Measurements from ENCODE around the gene PABPC1L2B.
"Not testable (repeated sequence)": the region's sequence is repeated elsewhere in the genome, so short reads cannot be mapped to it uniquely, and the experiment has no call there.

The PABPC1L2B gene

DNA sequence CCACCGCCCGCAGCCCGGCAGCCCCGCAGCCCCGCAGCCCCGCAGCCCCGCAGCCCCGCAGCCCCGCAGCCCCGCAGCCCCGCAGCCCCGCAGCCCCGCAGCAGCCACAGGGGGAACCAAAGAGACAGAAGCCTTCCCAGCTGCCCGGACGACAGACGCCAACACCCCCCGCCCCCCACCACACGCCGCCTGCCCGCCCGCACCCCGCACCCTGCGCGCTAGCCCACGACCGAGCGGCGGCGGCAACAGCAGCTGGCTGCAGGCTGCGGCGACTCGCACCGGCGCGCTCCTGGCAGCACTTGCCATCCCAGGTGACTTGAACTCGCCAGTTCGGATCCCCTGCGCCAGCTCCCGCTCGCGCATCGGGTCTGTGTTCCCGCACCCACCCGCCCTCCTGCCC, at the start of gene PABPC1L2B:
Gene PABPC1L2B (plus strand): TSS at position 207 of the 400 bp plus-strand sequence. CDS start 704 bp downstream, outside the sequence.
- not testable (repeated sequence) for H3K4me3 ChIP-seq (ENCODE audit: low read depth, low read length); DNase-seq (ENCODE audit: low read depth)

DNA sequence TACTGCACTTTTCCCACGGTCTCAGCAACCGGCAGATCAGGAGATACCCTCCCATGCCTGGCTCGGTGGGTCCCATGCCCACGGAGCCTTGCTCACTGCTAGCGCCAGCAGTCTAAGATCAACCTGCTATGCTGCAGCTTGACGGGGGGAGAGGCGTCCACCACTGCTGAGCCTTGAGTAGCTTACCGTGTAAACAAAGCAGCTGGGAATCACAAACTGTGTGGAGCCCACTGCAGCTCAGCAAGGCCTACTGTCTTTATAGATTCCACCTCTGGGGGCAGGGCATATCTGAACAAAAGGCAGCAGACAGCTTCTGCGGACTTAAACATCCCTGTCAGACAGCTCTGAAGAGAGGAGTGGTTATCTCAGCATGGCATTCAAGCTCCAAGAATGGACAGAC, 42.8 kb upstream of the PABPC1L2B start:
- H3K4me3 ChIP-seq (ENCODE audit: low read depth, low read length); DNase-seq (ENCODE audit: low read depth): not testable (repeated sequence)

DNA sequence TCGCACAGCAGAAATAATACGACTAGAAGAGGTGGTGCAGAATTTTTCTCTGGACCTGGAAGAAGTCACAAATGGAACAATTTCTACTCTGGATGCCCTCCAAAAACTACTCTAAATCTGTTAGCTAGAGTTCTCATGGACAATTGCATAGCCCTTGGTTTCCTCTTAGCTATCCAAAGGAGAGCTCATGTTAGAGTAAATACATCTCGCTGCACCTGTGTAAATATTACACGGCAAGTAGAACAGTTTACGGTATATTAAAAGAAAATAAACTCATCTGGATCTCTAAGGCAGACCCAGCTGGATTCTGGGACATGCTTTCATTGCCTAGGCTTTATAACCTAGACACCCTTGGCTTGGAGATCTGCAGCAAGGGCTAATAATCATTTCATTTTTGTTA, 30.9 kb upstream of the PABPC1L2B start:
- DNase-seq (ENCODE audit: low read depth) = not testable (repeated sequence)

DNA sequence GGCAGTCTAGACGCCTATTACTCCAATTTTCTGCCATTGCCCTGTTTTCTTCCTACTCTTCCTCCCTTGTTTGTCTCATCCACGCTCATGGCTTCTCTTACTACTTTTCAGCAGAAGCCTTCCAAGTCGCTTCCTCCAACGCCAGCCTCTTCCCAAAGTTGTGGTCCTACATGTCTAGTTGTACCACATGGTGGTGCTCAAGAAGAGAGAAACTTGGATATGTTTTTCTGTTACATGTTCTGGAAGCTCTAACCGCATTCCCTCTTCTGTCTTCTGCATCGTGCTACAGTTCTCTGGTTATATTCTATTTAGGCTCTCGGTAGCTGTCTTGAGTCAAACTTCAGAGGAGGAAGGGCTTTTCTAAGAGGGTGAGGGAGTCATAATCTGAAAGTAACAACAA, 27.9 kb upstream of the PABPC1L2B start:
- not testable (repeated sequence) for H3K4me3 ChIP-seq (ENCODE audit: low read depth, low read length); DNase-seq (ENCODE audit: low read depth)

More for the DNA sequence above, 30.9 kb upstream of the PABPC1L2B start:
- not testable (repeated sequence) for H3K4me3 ChIP-seq (ENCODE audit: low read depth, low read length)

DNA sequence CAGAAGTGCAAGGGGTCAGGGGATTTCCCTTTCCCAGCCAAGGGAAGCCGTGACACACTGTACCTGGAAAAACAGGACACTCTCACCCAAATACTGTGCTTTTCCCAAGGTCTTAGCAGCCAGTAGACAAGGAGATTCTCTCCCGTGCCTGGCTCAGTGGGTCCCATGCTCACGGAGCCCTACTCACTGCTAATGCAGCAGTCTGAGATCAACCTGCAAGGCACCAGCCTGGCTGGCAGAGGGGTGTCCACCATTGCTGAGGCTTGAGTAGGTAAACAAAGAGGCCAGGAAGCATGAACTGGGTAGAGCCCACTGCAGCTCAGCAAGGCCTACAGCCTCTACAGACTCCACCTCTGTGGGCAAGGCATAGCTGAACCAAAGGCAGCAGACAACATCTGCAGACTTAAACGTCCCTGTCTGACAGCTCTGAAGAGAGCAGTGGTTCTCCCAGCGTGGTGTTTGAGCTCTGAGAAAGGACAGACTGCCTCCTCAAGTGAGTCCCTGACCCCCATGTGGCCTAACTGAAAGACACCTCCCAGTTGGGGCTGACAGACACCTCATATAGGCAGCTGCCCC, 21.8 kb upstream of the PABPC1L2B start:
- H3K4me3 ChIP-seq (ENCODE audit: low read depth, low read length) = not testable (repeated sequence)

DNA sequence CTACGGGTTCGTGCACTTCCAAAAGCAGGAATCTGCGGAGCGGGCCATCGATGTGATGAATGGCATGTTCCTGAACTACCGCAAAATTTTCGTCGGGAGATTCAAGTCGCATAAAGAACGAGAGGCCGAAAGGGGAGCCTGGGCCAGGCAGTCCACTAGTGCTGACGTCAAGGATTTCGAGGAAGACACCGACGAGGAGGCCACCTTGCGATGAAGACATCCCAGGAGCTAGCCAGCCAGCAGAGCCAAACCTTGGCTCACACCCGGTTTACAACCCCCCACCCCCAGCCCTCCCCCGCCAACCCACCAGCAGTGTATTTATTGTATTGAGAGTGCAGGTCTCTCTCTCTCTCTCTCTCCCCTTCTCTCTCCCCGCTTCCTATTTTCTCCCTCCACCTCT, 1.3 kb downstream of the PABPC1L2B start:
- not testable (repeated sequence) for H3K4me3 ChIP-seq (ENCODE audit: low read depth, low read length); DNase-seq (ENCODE audit: low read depth)

More for the DNA sequence above, 21.8 kb upstream of the PABPC1L2B start:
- DNase-seq (ENCODE audit: low read depth) = not testable (repeated sequence)

DNA sequence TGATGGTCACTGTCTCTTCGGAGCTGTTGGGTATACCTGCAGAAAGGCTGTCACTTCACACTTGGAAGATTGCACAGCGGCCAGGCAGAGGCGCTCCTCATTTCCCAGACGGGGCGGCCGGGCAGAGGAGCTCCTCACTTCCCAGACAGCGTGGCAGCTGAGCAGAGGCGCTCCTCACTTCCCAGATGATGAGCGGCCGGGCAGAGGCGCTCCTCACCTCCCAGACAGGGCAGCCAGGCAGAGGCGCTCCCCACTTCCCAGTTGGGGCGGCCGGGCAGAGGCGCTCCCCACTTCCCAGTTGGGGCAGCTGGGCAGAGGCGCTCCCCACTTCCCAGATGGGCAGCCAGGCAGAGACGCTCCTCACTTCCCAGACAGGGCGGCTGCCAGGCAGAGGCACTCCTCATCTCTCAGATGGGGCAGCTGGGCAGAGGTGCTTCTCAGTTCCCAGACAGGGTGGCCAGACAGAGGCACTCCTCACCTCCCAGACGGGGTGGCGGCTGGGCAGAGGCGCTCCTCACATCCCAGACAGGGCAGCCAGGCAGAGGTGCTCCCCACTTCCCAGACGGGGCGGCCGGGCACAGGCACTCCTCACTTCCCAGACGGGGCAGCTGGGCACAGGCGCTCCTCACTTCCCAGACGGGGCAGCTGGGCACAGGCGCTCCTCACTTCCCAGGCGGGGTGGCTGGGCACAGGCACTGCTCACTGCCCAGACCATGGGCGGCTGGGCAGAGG, 18.8 kb downstream of the PABPC1L2B start:
- H3K4me3 ChIP-seq (ENCODE audit: low read depth, low read length) = no peak overlapping the region
- DNase-seq (ENCODE audit: low read depth) = no peak

DNA sequence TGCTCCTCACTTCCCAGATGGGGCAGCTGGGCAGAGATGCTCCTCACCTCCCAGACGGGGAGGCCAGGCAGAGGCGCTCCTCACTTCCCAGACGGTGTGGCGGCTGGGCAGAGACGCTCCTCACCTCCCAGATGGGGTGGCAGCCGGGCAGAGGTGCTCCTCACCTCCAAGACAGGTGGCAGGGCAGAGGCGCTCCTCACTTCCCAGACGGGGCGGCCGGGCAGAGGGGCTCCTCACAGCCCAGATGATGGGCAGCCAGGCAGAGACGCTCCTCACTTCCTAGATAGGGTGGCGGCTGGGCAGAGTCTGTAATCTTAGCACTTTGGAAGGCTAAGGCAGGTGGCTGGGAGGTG, 19.3 kb downstream of the PABPC1L2B start:
- not testable (repeated sequence) for DNase-seq (ENCODE audit: low read depth); H3K4me3 ChIP-seq (ENCODE audit: low read depth, low read length)

DNA sequence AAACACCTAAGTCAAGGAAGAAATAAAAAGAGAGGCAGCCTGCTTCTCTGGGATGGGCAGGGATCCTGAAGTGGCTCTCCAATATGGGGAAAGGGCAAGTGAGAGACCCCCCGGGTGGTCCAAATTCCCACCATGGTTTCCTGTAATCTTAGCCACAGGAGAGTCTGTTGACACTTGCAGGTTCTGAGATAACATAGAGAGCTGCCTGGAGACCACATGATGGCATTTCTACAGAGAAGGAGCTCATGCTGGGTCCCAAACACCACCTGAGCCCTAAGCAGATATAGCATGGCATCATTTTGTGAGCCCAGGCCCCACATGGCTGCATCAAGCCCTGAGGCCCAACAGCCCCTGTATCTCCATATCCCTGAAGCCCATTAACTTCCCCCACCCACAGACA, 26.1 kb downstream of the PABPC1L2B start:
- H3K4me3 ChIP-seq (ENCODE audit: low read depth, low read length) = no peak overlapping the region
- DNase-seq (ENCODE audit: low read depth) = no peak
